ENCODE results near the gene CNNM2.
"Not testable (repeated sequence)": the region's sequence is repeated elsewhere in the genome, so short reads cannot be mapped to it uniquely, and the experiment has no call there.

The CNNM2 gene

GRCh38 chr10:103130910-103131309 lies 212.8 kb downstream of the CNNM2 start:
- no peak for TF ChIP-seq Cebpa-rat (IDR thresholded peaks at IDR 0.05)
- Histone ChIP-seq H3K9me3 (replicated peaks in 1 of 11) (peaks cover 35 to 54% (median 48%) of the 10 kb centered on the region in 11 experiments), H3K36me3 (peaks cover 55 to 76% (median 71%) of the 10 kb centered on the region in 11 experiments), H3K9ac (no peak overlapping the region), H3K4me1 (peaks cover 0 to 19% (median 2%) of the 10 kb centered on the region in 10 experiments; a peak in 6 of 20 replicates), H3K4me2 (no peak overlapping the region), H3K27ac (no peak overlapping the region), H3K27me3 (no peaks in the 10 kb centered on the region), H3K4me3 (no peak overlapping the region), H4K20me1 (peaks cover 0 to 58% (median 8%) of the 10 kb centered on the region in 11 experiments; a peak in 10 of 22 replicates)

GRCh38 chr10:103135168-103135567 lies 217.1 kb downstream of the CNNM2 start:
- peaks cover 94 to 100% (median 97%) of the 10 kb centered on the region in 11 experiments for H3K36me3 ChIP-seq
- H3K9ac ChIP-seq, H3K27ac ChIP-seq: not testable (repeated sequence)

GRCh38 chr10:103139803-103140202 lies 221.7 kb downstream of the CNNM2 start:
- peaks cover 95 to 100% (median 97%) of the 10 kb centered on the region in 11 experiments for H3K36me3 ChIP-seq
- no peak overlapping the region for H3K4me2 ChIP-seq
- H3K27me3 ChIP-seq: no peaks in the 10 kb centered on the region
- H4K20me1 ChIP-seq: peaks cover 0 to 82% (median 21%) of the 10 kb centered on the region in 11 experiments; a peak in 13 of 22 replicates
- no peaks in the 10 kb centered on the region for H3K4me1 ChIP-seq
- no peak overlapping the region for H3K4me3 ChIP-seq
- H3K9me3 ChIP-seq (replicated peaks in 1 of 11): peaks cover 12 to 40% (median 31%) of the 10 kb centered on the region in 11 experiments
- no peak for TF ChIP-seq Cebpa-rat (IDR thresholded peaks at IDR 0.05)
- no peak overlapping the region for H3K9ac ChIP-seq
- no peak overlapping the region for H3K27ac ChIP-seq

More at GRCh38 chr10:103135168-103135567, 217.1 kb downstream of the CNNM2 start:
- H4K20me1 ChIP-seq: peaks cover 0 to 74% (median 0%) of the 10 kb centered on the region in 11 experiments; a peak in 7 of 22 replicates
- H3K27me3 ChIP-seq, H3K4me2 ChIP-seq, H3K4me3 ChIP-seq: not testable (repeated sequence)
- peaks cover 0 to 19% (median 0%) of the 10 kb centered on the region in 10 experiments; a peak in 4 of 20 replicates for H3K4me1 ChIP-seq
- peaks cover 36 to 82% (median 65%) of the 10 kb centered on the region in 11 experiments for H3K9me3 ChIP-seq (replicated peaks in 1 of 11)

Measured in BLaER1 treated with 17β-estradiol and CSF1 and Interleukin-3, amounts not matched to agents 10 nM and 100 nM (cell line).